NB4 (cell line): Measurements from ENCODE around the gene PROC.

Experiments
- MYC ChIP-seq: IDR thresholded peaks from 2 replicates; pipeline ENCODE4 v1.6.1; 2011; ENCODE audit warnings: low read depth, low read length
- POLR2A ChIP-seq: IDR thresholded peaks from 2 replicates; pipeline ENCODE4 v1.6.1; 2011; ENCODE audit warnings: mild to moderate bottlenecking; ENCODE audit not compliant: insufficient read length; ENCODE audit errors: extremely low read depth
- TF ChIP-seq, protein P1 (sequence below): IDR thresholded peaks from 2 replicates; pipeline ENCODE4 v1.6.1; 2011; ENCODE audit warnings: low read depth, low read length

DNA sequence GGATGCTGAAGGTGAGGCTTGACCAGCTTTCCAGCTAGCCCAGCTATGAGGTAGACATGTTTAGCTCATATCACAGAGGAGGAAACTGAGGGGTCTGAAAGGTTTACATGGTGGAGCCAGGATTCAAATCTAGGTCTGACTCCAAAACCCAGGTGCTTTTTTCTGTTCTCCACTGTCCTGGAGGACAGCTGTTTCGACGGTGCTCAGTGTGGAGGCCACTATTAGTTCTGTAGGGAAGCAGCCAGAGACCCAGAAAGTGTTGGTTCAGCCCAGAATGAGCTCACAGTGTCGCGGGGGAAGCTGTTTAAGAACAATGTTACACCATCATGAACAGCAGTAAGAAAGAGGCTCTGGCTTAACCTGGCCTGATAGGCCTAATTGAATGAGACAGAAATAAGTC, 11.1 kb downstream of the PROC start:
- TF ChIP-seq POLR2A (no peak), MYC (no peak)
- TF ChIP-seq, protein P1, sequence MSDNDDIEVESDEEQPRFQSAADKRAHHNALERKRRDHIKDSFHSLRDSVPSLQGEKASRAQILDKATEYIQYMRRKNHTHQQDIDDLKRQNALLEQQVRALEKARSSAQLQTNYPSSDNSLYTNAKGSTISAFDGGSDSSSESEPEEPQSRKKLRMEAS, result no peak
